ENCODE data around the gene PGR. TPM values are rescaled to one million over a fixed set of nuclear protein-coding genes. Genes with fewer than 3 reads are reported as not detected.

Gene PGR
- under 0.01 TPM for polyA plus RNA-seq (2013, experiment 1 of 2)
- polyA plus RNA-seq (2013, experiment 2 of 2) = under 0.01 TPM

GRCh38 chr11:101129203-101129943, at the start of gene PGR:
PGR (minus strand) TSS chr11:101129813; CDS start chr11:101129070, 743 bp downstream.
- H3K4me1 ChIP-seq (ENCODE audit: control insufficient read depth in 2 of 2, insufficient read depth in 1 of 2, low read depth in 1 of 2, low read length in 2 of 2) = peaks cover 3 to 10% of the 10 kb centered on the region in 2 donors
- peak within 1 kb of the TSS; percentile 63 for H2AK5ac ChIP-seq (ENCODE audit: low read depth, low read length)
- no peaks in the 10 kb centered on the region for H3K9me3 ChIP-seq (replicated peaks in 1 of 2; ENCODE audit: control insufficient read depth in 2 of 2, insufficient read depth in 1 of 2, low read depth in 1 of 2, low read length in 2 of 2)
- no peaks in the 10 kb centered on the region for H3K36me3 ChIP-seq (replicated peaks in 1 of 2; ENCODE audit: control insufficient read depth in 2 of 2, insufficient read depth in 2 of 2, low read length in 2 of 2)
- H3K27ac ChIP-seq (replicated peaks; ENCODE audit: low read length) = no peak within 1 kb of the TSS
- peak within 1 kb of the TSS in 1 of 2 donors; percentile 32 for H3K4me3 ChIP-seq (ENCODE audit: low read length in 2 of 2)
- H3K4ac ChIP-seq (ENCODE audit: low read length) = no peak within 1 kb of the TSS
- no CpG with 5 or more reads among the region's 38 CpGs for WGBS, 2 donors (ENCODE audit: extremely low coverage in 2 of 2, insufficient read length in 2 of 2, insufficient replicate concordance in 1 of 2)
- no peak within 1 kb of the TSS for H2BK120ac ChIP-seq (ENCODE audit: low read depth, low read length)
- H2BK5ac ChIP-seq (ENCODE audit: low read length) = no peak within 1 kb of the TSS
- H2BK12ac ChIP-seq (ENCODE audit: low read length) = peak within 1 kb of the TSS; percentile 58
- no peak within 1 kb of the TSS for H3K9ac ChIP-seq (ENCODE audit: low read depth, low read length, poor library complexity)
- H4K91ac ChIP-seq (ENCODE audit: low read depth, low read length, poor library complexity) = no peak within 1 kb of the TSS
- H2AFZ ChIP-seq (ENCODE audit: low read length) = peak within 1 kb of the TSS; percentile 87
- H3K23ac ChIP-seq (ENCODE audit: low read depth, low read length, poor library complexity) = peak within 1 kb of the TSS; percentile 95
- H3K4me2 ChIP-seq (ENCODE audit: insufficient read depth, low read length, poor library complexity, severe bottlenecking) = peak within 1 kb of the TSS; percentile 53
- peak; percentile 17 for DNase-seq (ENCODE audit: low spot score)
- no peak within 1 kb of the TSS for H2BK15ac ChIP-seq (ENCODE audit: low read length)
- peak within 1 kb of the TSS; percentile 76 for H3K18ac ChIP-seq (ENCODE audit: low read length)
- peaks cover 31 to 72% (median 43%) of the 10 kb centered on the region in 3 experiments for H3K27me3 ChIP-seq (ENCODE audit: control insufficient read depth in 3 of 3, insufficient read depth in 3 of 3, low read depth in 1 of 3, low read length in 3 of 3)
- H4K8ac ChIP-seq (ENCODE audit: low read depth, low read length) = no peak within 1 kb of the TSS
- H3K79me1 ChIP-seq (ENCODE audit: low read depth, low read length) = peaks cover 2% of the 10 kb centered on the region
- peak within 1 kb of the TSS; percentile 56 for H3K14ac ChIP-seq (ENCODE audit: low read length)

GRCh38 chr11:101176381-101176780, 46.8 kb upstream of the PGR start:
- no peaks in the 10 kb centered on the region for H3K36me3 ChIP-seq (replicated peaks in 1 of 2; ENCODE audit: control insufficient read depth in 2 of 2, insufficient read depth in 2 of 2, low read length in 2 of 2)
- no peak for DNase-seq (ENCODE audit: low spot score)

GRCh38 chr11:101169944-101170343, 40.3 kb upstream of the PGR start:
- H3K23ac ChIP-seq (ENCODE audit: low read depth, low read length, poor library complexity) = no peak overlapping the region

More at GRCh38 chr11:101176381-101176780, 46.8 kb upstream of the PGR start:
- H3K23ac ChIP-seq (ENCODE audit: low read depth, low read length, poor library complexity) = no peak overlapping the region
- no peak overlapping the region for H3K18ac ChIP-seq (ENCODE audit: low read length)
- no peak overlapping the region for H4K8ac ChIP-seq (ENCODE audit: low read depth, low read length)
- no peak overlapping the region for H2BK12ac ChIP-seq (ENCODE audit: low read length)
- no peak overlapping the region for H3K4me2 ChIP-seq (ENCODE audit: insufficient read depth, low read length, poor library complexity, severe bottlenecking)
- no peaks in the 10 kb centered on the region for H3K79me1 ChIP-seq (ENCODE audit: low read depth, low read length)
- no peaks in the 10 kb centered on the region for H3K9me3 ChIP-seq (replicated peaks in 1 of 2; ENCODE audit: control insufficient read depth in 2 of 2, insufficient read depth in 1 of 2, low read depth in 1 of 2, low read length in 2 of 2)
- H4K91ac ChIP-seq (ENCODE audit: low read depth, low read length, poor library complexity) = no peak overlapping the region
- no peak overlapping the region for H2BK15ac ChIP-seq (ENCODE audit: low read length)
- no peak overlapping the region for H3K4me3 ChIP-seq (ENCODE audit: low read length in 2 of 2)
- H3K9ac ChIP-seq (ENCODE audit: low read depth, low read length, poor library complexity) = no peak overlapping the region
- H2AK5ac ChIP-seq (ENCODE audit: low read depth, low read length) = no peak overlapping the region
- no peak overlapping the region for H3K27ac ChIP-seq (replicated peaks; ENCODE audit: low read length)
- no peak overlapping the region for H3K4ac ChIP-seq (ENCODE audit: low read length)
- H3K27me3 ChIP-seq (ENCODE audit: control insufficient read depth in 3 of 3, insufficient read depth in 3 of 3, low read depth in 1 of 3, low read length in 3 of 3) = no peaks in the 10 kb centered on the region
- H2AFZ ChIP-seq (ENCODE audit: low read length) = no peak overlapping the region
- no peak overlapping the region for H2BK120ac ChIP-seq (ENCODE audit: low read depth, low read length)
- no peak overlapping the region for H3K14ac ChIP-seq (ENCODE audit: low read length)
- H2BK5ac ChIP-seq (ENCODE audit: low read length) = no peak overlapping the region
- WGBS, 2 donors (ENCODE audit: extremely low coverage in 2 of 2, insufficient read length in 2 of 2, insufficient replicate concordance in 1 of 2) = no CpG with 5 or more reads among the region's 3 CpGs
- H3K4me1 ChIP-seq (ENCODE audit: control insufficient read depth in 2 of 2, insufficient read depth in 1 of 2, low read depth in 1 of 2, low read length in 2 of 2) = no peaks in the 10 kb centered on the region

GRCh38 chr11:101166038-101166437, 36.4 kb upstream of the PGR start:
- no peak overlapping the region for H3K9ac ChIP-seq (ENCODE audit: low read depth, low read length, poor library complexity)
- H3K4me3 ChIP-seq (ENCODE audit: low read length in 2 of 2) = no peak overlapping the region
- no peak overlapping the region for H2BK5ac ChIP-seq (ENCODE audit: low read length)
- H2AK5ac ChIP-seq (ENCODE audit: low read depth, low read length) = no peak overlapping the region
- H3K4me1 ChIP-seq (ENCODE audit: control insufficient read depth in 2 of 2, insufficient read depth in 1 of 2, low read depth in 1 of 2, low read length in 2 of 2) = no peaks in the 10 kb centered on the region
- H3K27me3 ChIP-seq (ENCODE audit: control insufficient read depth in 3 of 3, insufficient read depth in 3 of 3, low read depth in 1 of 3, low read length in 3 of 3) = no peaks in the 10 kb centered on the region
- WGBS, 2 donors (ENCODE audit: extremely low coverage in 2 of 2, insufficient read length in 2 of 2, insufficient replicate concordance in 1 of 2) = no CpG with 5 or more reads among the region's 1 CpG
- H2AFZ ChIP-seq (ENCODE audit: low read length) = no peak overlapping the region
- H2BK12ac ChIP-seq (ENCODE audit: low read length) = no peak overlapping the region
- no peak overlapping the region for H3K14ac ChIP-seq (ENCODE audit: low read length)
- H4K91ac ChIP-seq (ENCODE audit: low read depth, low read length, poor library complexity) = no peak overlapping the region
- no peak overlapping the region for H3K4me2 ChIP-seq (ENCODE audit: insufficient read depth, low read length, poor library complexity, severe bottlenecking)
- H4K8ac ChIP-seq (ENCODE audit: low read depth, low read length) = no peak overlapping the region
- no peak overlapping the region for H2BK15ac ChIP-seq (ENCODE audit: low read length)
- no peaks in the 10 kb centered on the region for H3K36me3 ChIP-seq (replicated peaks in 1 of 2; ENCODE audit: control insufficient read depth in 2 of 2, insufficient read depth in 2 of 2, low read length in 2 of 2)
- H3K79me1 ChIP-seq (ENCODE audit: low read depth, low read length) = no peaks in the 10 kb centered on the region
- no peak overlapping the region for H3K4ac ChIP-seq (ENCODE audit: low read length)
- no peaks in the 10 kb centered on the region for H3K9me3 ChIP-seq (replicated peaks in 1 of 2; ENCODE audit: control insufficient read depth in 2 of 2, insufficient read depth in 1 of 2, low read depth in 1 of 2, low read length in 2 of 2)
- no peak overlapping the region for H3K18ac ChIP-seq (ENCODE audit: low read length)
- no peak overlapping the region for H3K27ac ChIP-seq (replicated peaks; ENCODE audit: low read length)
- H2BK120ac ChIP-seq (ENCODE audit: low read depth, low read length) = no peak overlapping the region
- DNase-seq (ENCODE audit: low spot score) = no peak
- no peak overlapping the region for H3K23ac ChIP-seq (ENCODE audit: low read depth, low read length, poor library complexity)

More at GRCh38 chr11:101169944-101170343, 40.3 kb upstream of the PGR start:
- no peak overlapping the region for H3K4me2 ChIP-seq (ENCODE audit: insufficient read depth, low read length, poor library complexity, severe bottlenecking)
- H3K14ac ChIP-seq (ENCODE audit: low read length) = no peak overlapping the region
- no peak overlapping the region for H2BK5ac ChIP-seq (ENCODE audit: low read length)
- no peaks in the 10 kb centered on the region for H3K27me3 ChIP-seq (ENCODE audit: control insufficient read depth in 3 of 3, insufficient read depth in 3 of 3, low read depth in 1 of 3, low read length in 3 of 3)
- no peaks in the 10 kb centered on the region for H3K9me3 ChIP-seq (replicated peaks in 1 of 2; ENCODE audit: control insufficient read depth in 2 of 2, insufficient read depth in 1 of 2, low read depth in 1 of 2, low read length in 2 of 2)
- no peak overlapping the region for H2AFZ ChIP-seq (ENCODE audit: low read length)
- H3K4ac ChIP-seq (ENCODE audit: low read length) = no peak overlapping the region
- H4K91ac ChIP-seq (ENCODE audit: low read depth, low read length, poor library complexity) = no peak overlapping the region
- H2BK12ac ChIP-seq (ENCODE audit: low read length) = no peak overlapping the region
- no peak overlapping the region for H4K8ac ChIP-seq (ENCODE audit: low read depth, low read length)
- H3K36me3 ChIP-seq (replicated peaks in 1 of 2; ENCODE audit: control insufficient read depth in 2 of 2, insufficient read depth in 2 of 2, low read length in 2 of 2) = no peaks in the 10 kb centered on the region
- H3K79me1 ChIP-seq (ENCODE audit: low read depth, low read length) = no peaks in the 10 kb centered on the region
- no CpG with 5 or more reads among the region's 2 CpGs for WGBS, 2 donors (ENCODE audit: extremely low coverage in 2 of 2, insufficient read length in 2 of 2, insufficient replicate concordance in 1 of 2)
- H3K4me3 ChIP-seq (ENCODE audit: low read length in 2 of 2) = no peak overlapping the region
- H3K27ac ChIP-seq (replicated peaks; ENCODE audit: low read length) = no peak overlapping the region
- H2BK15ac ChIP-seq (ENCODE audit: low read length) = no peak overlapping the region
- H2AK5ac ChIP-seq (ENCODE audit: low read depth, low read length) = no peak overlapping the region
- H3K9ac ChIP-seq (ENCODE audit: low read depth, low read length, poor library complexity) = no peak overlapping the region
- no peak overlapping the region for H3K18ac ChIP-seq (ENCODE audit: low read length)
- no peaks in the 10 kb centered on the region for H3K4me1 ChIP-seq (ENCODE audit: control insufficient read depth in 2 of 2, insufficient read depth in 1 of 2, low read depth in 1 of 2, low read length in 2 of 2)
- no peak for DNase-seq (ENCODE audit: low spot score)
- no peak overlapping the region for H2BK120ac ChIP-seq (ENCODE audit: low read depth, low read length)
